HG02973 (cell line): Measurements from ENCODE around the gene EEPD1.

ENCODE experiments used
- ATAC-seq: cut with Tn5 transposase; IDR thresholded peaks from one replicate; pipeline ENCODE4 v1.9.1; 2021; ENCODE audit warnings: moderate library complexity; ENCODE audit not compliant: unreplicated experiment

Gene EEPD1

GRCh38 chr7:36297364-36298009 is 144.4 kb downstream of the EEPD1 start:
- no peak for ATAC-seq

GRCh38 chr7:36298106-36298505 is 145.1 kb downstream of the EEPD1 start:
- no peak for ATAC-seq

DNA sequence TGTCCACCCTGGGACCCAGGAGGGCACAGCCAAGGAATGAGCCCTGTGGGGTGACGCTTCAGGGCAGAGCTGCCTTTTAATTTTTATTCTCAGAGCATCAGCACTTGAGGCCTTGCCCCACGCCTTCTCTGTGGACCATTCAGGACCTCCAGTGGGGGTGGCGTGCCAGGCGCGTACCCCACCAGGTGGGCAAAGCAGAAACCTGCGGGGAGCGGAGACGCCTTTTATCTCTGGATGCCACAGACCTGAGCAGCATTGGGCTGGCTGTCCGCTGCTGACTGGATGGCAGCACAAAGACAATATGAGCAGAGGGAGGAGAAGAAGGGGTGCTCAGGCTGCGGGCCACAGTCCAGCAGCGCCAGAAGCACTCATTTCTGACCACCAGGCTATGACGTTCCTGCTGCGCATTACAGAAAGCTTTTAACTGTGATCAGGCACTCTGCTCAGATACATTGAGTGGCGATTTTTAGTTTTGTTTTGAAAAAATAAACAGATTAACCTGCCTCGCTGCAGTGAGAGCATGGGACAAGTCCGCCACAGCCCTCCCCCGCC is 146.2 kb downstream of the EEPD1 start:
- no peak for ATAC-seq

DNA sequence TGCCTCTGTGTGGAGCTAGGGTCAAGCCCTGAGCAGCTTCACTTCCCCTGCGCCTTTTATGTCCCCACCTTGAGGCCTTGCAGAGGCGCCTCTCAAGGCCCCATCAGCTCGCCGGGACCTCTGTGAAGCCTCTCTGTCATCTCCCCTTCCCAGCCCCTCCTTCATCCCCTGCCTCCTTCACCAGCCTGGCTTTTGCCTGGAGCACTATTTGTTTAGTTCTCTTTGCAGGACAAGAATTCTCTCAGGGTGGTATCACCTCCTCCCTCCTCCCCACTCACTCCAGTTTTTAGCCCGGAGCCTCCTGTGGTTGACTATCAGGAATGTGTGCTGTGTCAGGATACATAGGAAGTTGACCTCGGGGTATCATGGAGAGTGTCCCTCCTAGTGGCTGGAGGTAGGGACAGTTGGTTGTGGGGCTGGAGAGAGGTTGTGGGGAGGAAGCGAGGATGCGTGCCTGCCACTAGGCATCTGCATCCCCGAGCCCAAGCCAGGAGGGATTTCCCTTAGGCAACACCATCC is 146.8 kb downstream of the EEPD1 start:
- ATAC-seq = no peak

DNA sequence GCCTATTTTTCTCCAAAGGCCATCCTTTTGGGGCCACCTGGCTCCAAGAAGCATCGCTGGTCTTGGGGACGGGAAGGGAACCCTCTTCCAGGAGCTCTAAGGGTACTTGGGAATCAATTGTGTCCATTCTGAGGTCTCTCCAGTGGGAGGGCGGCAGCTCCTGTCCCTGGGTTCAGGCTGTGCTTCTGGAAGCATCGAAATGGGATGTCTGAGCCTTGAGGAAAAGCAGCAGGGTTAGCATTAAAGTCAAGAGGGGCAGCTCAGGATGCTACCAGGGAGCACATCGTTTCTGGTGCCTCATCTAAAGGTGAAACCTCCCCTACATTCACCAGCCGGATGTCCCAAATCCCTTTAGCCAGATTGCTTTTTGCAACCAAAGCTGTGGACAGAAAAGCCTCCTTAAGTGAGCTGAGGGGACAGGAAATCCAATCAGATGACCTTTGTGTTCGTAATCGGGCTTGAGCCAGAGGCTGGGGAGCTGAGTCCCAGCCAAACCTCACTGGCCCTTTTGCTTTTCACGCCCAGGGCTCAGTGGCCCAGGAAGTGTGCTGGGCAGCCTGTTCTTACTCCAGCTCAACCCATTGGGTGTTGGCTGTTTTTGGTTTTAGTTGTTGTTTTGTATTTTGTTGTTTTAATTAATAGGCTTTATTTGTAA is 147.8 kb downstream of the EEPD1 start:
- no peak for ATAC-seq

DNA sequence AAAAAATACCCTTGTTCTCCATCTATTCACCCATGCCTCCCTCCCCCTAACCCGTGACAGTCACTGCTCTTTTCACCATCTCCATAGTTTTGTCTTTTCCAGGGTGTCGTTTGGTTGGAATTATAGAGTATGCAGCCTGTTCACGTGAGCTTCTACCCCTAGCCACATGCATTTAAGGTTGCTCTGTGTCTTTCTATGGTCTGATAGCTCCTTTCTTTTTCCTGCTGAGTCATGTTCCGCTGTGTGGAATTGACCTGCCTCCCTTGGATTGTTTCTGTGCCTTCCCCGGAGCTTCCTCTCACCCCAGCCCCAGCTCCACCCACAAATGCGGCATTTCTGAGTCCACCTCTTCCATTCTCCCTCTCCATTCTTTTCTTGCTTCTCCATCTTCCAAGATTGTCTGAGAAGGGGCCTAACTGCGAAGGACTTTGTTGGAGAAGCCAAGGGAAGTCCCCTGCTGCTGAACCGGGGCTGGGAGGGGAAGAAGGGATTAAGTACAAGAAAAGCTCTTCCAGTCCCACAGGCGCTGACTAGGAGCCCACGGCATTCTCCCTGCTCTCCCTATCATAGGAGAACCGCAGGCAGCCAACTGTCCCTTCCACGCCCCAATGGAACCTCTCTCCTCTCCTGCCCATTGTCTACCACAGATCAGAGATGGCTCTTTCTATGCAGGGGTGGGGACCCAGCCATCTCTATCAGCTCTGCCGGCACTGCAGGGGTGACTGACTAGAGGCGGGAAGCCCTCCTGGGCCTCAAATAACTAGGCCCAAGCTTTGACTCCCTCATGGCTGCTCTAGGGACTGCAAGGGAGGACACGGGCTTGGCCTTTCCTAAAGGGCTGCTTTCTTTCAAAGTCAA is 149.1 kb downstream of the EEPD1 start:
- no peak for ATAC-seq

GRCh38 chr7:36303202-36304098 is 150.4 kb downstream of the EEPD1 start:
- no peak for ATAC-seq

GRCh38 chr7:36304099-36304425 is 151.0 kb downstream of the EEPD1 start:
- ATAC-seq = no peak

- no peak for ATAC-seq
Observed at GRCh38 chr7:36305226-36305625, 152.2 kb downstream of the EEPD1 start.

DNA sequence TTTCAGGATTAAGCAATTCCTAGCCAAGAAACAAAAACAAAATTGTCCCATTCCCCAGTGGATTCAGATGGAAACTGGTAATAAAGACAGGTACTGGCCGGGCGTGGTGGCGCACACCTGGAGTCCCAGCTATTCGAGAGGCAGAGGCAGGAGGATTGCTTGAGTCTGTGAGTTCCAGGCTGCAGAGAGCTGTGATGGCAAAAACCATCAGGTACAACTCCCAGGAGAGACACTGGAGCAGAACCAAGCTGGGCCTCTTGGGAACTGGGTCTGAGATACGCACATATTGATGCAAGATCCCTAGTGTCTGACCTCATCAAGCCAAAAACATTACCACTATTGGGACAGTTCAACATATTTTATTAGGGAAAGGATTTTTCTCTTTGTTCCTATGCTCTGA is 152.6 kb downstream of the EEPD1 start:
- no peak for ATAC-seq

DNA sequence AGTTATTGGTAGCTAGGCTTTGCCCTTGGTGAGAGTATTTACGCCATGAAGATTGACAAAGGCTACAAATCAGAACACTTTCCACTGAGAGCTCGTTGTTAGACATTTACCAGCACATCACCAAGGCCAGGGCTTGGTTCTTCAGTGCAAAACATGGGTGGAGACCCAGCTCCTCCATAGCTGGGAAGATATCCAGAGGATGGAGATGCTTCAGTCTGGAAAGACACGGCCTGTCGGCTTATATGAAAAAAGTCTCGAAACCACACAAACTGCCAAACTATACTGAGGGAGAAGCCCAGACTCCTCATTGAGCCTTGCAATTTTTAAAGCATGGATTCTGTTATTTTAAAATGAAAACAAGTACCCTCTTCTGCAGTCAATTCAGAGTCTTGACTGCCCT is 153.2 kb downstream of the EEPD1 start:
- no peak for ATAC-seq

GRCh38 chr7:36306722-36307121 is 153.7 kb downstream of the EEPD1 start:
- ATAC-seq = no peak

DNA sequence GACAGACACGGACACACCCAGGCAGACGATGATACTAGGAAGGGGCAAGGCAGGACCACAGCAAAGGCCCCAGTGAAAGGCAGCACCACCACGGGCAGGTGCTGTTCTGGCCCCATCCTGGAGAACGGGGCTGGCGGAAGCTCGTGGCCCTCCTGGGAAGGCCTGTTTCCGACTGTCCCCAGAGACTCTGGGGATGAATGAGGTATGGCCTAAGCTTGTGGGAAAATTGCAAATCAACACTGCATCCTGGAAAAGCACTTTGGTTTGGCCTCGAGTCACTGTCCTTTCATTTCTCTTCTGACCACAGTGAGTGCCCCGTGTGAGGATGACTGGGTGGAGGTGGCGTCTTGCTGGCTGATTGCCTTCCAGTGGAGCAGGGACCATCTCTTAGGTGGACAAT is 155.0 kb downstream of the EEPD1 start:
- no peak for ATAC-seq

DNA sequence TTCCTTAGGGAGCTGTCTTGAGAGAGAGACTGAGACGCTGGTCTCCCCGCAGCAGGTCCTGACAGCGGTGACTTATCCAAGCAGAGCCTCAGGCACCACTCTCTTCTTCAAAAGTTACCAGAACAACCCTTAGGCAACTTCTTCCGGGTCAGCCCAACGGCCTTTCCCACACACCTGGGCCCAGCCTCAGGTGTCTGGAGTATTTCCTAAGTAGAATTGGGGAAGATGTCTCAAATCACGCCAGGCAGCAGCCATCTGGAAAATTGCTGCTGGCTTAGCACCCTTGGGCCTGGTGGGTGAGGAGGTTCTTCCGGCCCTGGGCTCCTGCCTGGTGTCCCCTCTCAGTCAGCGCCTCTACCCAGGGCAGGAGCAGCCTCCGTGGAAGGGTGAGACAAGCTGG is 156.2 kb downstream of the EEPD1 start:
- ATAC-seq = no peak

- no peak for ATAC-seq
Observed at GRCh38 chr7:36309716-36310115, 156.7 kb downstream of the EEPD1 start.

DNA sequence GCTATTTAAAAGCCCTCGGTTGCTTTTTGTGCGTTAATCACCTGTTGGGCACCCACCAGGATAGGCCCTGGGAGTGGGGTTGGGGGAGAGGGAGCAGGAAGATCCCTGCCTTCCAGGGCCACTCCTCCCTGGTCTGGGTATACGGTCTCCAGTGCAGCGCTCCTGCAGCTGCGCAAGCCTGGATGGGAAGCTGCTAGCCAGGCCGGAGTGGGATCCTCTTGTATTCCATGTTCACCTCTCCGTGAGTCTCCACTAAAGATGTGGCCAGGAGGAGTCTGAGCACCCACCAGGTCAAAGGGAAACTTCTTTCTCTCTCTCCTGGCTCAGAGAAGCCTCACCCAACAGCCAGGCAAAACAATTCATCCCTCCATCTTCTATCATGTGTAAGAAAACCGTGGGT is 157.8 kb downstream of the EEPD1 start:
- ATAC-seq = no peak

- ATAC-seq = no peak
Observed at GRCh38 chr7:36311539-36311938, 158.5 kb downstream of the EEPD1 start.

GRCh38 chr7:36312064-36312914 is 159.2 kb downstream of the EEPD1 start:
- ATAC-seq = no peak

DNA sequence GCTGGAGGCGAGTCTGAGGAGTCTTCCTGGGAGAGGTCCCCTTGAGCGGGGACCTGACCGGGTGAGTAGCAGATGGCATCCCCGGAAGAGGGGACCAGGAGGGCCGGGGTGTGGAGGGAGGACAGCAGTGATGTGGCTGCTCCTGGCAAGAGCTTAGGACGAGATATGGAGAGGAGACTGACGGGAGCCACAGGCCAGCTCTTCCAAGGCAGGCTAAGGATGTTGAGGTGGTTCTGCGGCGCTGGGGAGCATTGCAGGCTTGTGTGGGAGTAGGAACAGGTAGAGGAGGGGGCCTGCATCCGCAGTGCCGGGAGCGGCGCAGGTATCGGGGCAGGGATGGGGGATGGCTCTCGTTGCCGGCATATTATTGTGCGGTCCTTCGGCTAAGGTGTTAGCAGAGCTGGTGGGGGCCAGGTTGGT is 159.9 kb downstream of the EEPD1 start:
- ATAC-seq = no peak

GRCh38 chr7:36313607-36314006 is 160.6 kb downstream of the EEPD1 start:
- no peak for ATAC-seq
